Hematopoietic multipotent progenitor cell (in vitro differentiated cells): ENCODE data around the gene SYT7. TPM values are rescaled to one million over a fixed set of nuclear protein-coding genes. Genes with fewer than 3 reads are reported as not detected.
"Not testable (repeated sequence)": the region's sequence is repeated elsewhere in the genome, so short reads cannot be mapped to it uniquely, and the experiment has no call there.

Source experiments
- DNase-seq, 3 donors: peaks; one replicate each; pipeline ENCODE4 v3.0.0-alpha.2; 2011 to 2015; ENCODE audit warnings: low read depth in 2 of 3, low spot score in 2 of 3
- total RNA-seq: library from RNA; depleted of rRNA; stranded (reverse); fragments of >200 nt; gene quantifications from one replicate; pipeline ENCODE4 v1.2.3, GENCODE V29; 2012

SYT7 gene
- 0.27 TPM for total RNA-seq

DNA sequence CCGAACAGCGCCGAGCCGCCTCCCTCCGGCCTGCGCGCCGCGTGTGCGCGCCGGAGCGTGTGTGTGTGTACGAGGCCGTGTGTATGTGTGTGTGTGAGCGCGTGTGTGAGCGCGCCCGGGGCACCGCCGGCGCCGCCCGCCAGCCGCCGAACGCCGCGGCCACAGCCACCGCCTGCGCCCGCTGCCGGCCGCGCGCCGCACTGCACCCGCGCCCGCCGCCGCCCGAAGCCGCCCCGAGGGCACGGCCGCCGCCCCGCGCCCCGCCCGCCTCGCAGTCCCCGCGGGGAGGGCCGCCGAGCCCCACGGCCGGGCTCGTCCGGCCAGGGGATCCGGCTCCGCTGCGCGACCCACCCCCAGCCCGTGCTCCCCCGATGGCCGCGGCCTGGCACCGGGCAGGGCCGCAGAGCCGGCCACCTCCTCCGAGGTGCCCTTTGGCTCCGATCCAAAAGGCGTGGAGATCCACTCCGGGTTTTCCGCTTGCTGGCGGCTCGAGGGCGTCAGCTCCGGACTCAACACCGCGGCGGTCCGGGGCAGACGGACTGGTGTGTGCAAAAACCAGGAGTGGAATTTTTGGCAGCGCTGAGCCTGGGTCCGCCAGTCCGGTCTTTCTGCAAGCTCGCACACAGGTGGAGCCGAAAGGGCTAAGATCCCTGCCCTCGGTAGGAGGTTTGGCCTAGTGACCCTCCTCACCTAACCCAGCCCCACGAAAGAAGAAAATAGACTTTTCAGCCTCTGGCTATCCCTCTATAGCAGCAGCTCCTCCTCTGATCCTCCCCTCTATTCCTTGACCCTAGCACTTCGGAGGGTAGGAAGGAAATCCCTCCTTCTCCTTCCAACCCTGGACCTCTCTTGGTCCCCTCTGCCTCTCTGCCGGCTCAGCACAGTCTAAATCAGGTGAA lies at the start of gene SYT7:
SYT7 (minus strand) TSS at position 47 of the 899 bp plus-strand sequence. CDS start 256 bp downstream, outside the sequence.
- peak; percentile 93 to 96 (median 95) for DNase-seq

DNA sequence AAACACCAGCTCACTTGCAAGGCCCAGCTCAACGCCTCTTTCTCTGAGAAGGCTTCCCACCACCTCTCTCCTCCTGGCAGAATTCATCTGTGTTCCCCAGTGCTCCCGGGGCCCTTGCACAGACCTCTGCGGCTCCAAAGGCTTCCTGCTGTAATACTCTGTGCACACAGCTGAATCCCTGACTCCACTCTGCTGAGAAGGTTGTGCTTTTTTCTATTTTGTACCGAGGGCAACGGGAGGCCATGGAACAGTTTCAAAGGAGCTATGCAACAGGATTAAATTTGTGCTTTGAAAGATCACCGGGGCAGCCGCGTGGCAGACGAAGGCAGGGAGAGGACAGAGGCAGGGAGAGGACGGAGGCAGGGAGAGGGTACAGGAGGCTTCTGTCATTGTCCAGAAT lies 49.2 kb upstream of the SYT7 start:
- no peak for DNase-seq

GRCh38 chr11:61629082-61629833 lies 48.4 kb upstream of the SYT7 start:
- DNase-seq: no peak

DNA sequence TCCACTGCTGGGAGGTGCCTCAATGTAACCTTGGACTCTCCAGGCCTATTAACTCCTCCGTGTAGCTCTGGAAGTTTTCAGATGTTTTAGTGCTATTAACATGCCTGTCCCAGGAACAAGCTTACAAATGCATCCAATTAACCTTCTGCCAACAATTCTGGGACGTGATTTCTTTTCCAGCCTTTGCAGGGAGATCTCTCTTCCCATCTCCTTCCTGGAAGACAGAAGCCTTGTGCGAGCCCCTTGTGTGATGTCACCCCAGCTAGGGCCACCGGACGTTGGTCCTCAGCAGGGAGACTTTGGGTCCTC lies 47.7 kb upstream of the SYT7 start:
- DNase-seq: no peak

DNA sequence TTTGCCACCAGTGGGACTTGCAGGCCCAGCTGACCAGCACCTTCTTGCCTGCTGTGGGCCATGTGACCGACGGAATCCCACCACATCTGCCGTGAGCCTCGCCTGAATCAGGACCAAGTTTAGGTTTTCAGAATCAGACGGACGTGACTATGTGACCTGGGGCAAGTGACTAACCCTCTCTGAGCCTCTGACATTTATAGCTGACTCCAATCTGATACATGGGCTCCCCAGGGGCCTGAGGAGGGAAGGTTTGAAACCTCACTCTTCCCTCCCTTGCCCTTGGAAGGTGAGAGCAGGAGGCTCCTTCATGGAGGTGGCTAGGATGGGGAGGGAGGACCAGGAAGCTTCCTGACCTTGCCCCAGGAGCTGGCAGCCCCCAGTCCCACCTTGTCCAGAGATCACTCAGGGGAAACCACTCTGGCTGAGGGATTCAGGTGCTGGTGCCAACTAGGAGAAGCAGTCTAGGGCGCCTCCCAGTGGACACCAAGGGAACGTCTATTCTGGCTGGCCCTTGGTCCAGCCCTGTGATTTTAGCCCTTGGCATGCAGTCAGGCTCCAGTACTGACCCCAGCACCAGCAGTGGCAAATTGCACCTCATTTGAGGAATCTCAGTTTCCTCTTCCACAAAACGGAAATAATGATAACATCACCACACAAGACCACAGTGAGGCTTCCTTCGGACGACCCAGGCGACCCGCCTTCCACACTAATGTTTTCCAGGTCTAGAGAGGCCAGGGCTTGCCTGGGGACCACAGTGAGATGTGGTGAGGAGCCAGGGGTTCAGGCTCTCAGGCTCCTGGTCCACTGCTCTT lies 47.2 kb upstream of the SYT7 start:
- peak in 1 of 3 donors; percentile 39 for DNase-seq

- DNase-seq: no peak
Observed at GRCh38 chr11:61626580-61627380, 45.9 kb upstream of the SYT7 start.

GRCh38 chr11:61625525-61625924 lies 44.6 kb upstream of the SYT7 start:
- no peak for DNase-seq

DNA sequence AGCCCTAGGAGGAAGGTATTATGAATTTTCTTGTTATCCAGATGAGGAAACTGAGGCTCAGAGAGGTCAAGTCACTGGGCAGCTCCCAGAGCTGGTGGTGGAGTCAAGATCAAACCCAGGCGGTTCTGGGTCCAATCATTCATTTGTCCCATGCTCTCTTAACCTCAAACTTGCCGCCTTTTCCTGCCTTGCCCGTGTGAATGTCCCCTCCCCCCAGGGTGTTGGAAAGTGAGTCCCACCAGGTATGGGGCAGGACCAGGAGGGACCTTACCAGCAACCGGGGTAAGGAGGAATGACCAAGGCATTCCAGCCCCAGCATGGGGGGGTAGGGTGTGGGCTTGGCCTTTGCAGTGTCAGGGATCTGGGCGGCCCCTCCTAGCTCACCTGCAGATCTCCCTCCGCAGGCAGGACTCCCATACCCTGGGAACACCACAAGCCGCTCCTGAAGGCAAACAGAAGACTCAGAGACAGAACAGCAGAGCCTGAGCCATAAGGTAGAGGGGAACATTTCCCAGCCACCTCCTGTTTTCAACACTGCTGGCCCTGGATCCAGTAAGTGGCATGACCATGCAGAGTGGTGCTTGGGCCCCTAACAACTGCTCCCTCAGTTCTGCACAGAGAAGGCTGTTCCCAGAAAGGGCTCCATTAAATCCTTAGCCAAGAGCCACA lies 41.2 kb upstream of the SYT7 start:
- DNase-seq: no peak

DNA sequence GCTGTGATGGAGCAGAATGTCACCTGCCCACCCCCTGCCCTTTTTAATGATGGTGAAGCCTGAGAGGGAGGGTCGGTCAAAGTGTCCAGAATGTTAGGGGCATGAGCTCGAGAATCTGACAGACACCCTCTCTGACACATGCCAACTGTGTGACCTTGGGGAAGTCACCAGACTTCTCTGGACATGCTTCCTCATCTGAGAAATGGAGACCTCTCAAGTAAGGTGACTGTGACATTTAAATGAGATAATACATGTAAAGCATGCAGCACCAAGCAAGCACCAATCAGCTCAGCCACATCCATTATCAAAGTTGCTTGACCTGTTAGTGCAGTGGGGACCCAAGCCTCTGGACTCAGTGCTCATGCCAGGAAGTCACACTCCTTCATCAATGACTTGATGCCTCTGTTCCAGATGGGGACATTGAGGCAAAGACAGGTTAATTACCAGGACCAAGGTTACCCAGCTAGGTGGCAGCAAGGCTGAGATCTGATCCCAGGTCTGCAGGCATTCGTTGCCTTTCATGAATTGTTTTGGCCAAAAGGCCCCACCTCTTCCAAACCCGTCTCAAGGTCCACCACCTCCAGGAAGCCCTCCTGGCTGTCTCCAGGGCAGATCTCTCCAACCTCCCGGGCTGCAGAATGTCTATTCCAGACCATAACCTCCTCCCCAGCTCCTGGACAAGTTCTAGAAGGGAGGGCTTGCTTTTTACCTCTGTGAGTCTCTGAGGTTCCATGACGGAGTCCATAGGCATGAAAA lies 38.8 kb upstream of the SYT7 start:
- no peak for DNase-seq

GRCh38 chr11:61618978-61619377 lies 38.1 kb upstream of the SYT7 start:
- DNase-seq: no peak

GRCh38 chr11:61617515-61617914 lies 36.6 kb upstream of the SYT7 start:
- no peak for DNase-seq

DNA sequence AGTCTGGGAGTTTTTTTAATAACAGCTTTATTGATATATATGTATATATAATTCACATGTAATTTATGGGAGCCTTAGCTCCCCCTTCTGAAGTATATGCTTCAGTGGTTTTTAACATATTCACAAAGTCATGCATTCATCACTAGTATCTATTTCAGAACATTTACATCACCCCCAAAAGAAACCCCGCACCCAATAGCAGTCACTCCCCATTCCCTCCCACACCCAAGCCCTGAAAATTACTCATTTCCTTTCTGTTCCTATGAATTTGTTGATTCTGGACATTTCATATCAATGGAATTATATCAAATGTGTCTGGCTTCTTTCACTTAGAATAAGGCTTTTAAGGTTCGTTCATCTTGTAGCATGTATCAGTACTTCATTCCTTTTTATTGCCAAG lies 35.6 kb upstream of the SYT7 start:
- no peak for DNase-seq

DNA sequence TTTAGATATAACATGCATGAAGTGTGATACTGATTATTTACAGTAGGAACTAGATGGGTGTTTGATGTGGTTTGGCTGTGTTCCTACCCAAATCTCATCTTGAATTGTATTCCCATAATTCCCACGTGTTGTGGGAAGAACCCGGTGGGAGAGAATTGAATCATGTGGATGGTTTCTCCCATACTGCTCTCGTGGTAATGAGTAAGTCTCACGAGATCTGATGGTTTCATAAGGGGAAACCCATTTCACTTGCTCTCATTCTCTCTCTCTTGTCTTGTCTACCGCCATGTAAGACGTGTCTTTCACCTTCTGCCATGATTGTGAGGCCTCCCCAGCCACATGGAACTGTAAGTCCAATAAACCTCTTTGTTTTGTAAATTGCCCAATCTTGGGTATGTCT lies 33.9 kb upstream of the SYT7 start:
- not testable (repeated sequence) for DNase-seq

DNA sequence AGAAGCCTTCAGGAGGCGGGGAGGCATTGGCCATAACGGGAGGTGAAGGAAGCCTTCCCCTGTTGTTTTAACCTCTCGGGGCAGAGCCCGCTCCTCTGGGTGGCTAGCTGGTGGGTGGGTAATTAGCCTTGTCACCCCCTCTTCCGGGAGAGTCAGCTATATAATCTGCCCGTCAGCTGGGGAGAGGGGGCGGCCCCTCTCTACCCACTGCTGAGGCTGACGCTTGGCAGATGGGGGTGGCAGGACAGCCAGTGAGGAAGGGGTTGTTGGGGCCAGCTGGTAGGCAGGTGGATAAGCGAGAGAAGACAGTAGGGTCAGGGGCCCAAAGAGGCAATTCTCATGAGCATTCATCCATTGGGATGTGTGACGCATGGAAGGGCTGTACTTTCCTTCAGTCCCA lies 33.0 kb upstream of the SYT7 start:
- no peak for DNase-seq

DNA sequence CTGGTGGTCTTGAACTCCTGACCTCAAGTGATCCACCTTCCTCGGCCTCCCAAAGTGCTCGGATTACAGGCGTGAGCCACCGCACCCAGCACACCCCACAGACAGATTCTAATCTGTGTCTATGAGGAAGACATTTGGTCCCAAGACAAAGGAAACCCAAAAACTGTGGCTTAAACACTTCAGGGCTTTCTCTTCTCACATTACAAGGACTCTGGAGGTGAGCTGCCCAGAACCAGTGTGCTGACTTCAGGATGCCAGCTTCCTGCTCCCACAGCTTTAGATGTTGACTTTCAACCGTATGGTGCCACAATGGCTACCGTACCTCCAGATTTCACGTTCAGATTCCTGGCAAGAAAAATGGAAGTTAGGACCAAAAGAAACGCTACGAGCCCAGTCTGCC lies 32.2 kb upstream of the SYT7 start:
- no peak for DNase-seq

DNA sequence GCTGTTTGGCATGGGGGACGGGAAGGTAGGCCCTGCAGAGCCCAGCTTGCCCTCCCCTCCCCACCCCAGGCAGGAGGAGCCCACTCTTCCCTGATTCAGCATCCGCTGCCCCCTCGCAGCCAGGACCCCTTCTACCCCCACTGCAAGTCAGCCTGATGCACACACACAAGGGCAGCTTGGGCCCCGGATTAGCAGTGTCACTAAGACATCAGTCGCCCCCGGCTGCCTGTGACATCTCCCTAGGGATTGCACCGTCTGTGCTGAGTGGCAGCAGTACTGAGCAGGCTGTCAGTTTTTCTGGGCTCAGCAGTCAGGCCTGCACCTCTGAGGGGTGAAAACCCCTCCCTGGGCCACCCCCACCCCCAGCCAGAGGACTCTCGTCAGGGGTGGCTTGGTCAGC lies 30.4 kb upstream of the SYT7 start:
- DNase-seq: no peak

GRCh38 chr11:61610905-61611304 lies 30.0 kb upstream of the SYT7 start:
- no peak for DNase-seq

GRCh38 chr11:61609980-61610366 lies 29.1 kb upstream of the SYT7 start:
- DNase-seq: peak in 1 of 3 donors; percentile 23
